H9 (cell line): Measurements from ENCODE around the gene CTNNA1. TPM values are rescaled to one million over a fixed set of nuclear protein-coding genes. Genes with fewer than 3 reads are reported as not detected.

Source experiments
- DNase-seq: peaks from one replicate; pipeline ENCODE4 v3.0.0-alpha.2; 2017
- H2AFZ ChIP-seq: one replicate; pipeline ENCODE4 v1.6.1; 2013; ENCODE audit warnings: mild to moderate bottlenecking, low read length, control low read depth, moderate library complexity
- H2AK5ac ChIP-seq: 2 replicates; pipeline ENCODE4 v1.6.1; 2013; ENCODE audit warnings: low read length, control low read depth, mixed read lengths; ENCODE audit not compliant: insufficient read length
- H2BK120ac ChIP-seq: one replicate; pipeline ENCODE4 v1.6.1; 2013; ENCODE audit warnings: low read depth, mild to moderate bottlenecking, low read length, control low read depth, inconsistent platforms; ENCODE audit not compliant: poor library complexity, severe bottlenecking
- H2BK12ac ChIP-seq: 2 replicates; pipeline ENCODE4 v1.6.1; 2013; ENCODE audit warnings: low read length, control low read depth, mixed read lengths, low read depth; ENCODE audit not compliant: insufficient read length
- H2BK15ac ChIP-seq: 2 replicates; pipeline ENCODE4 v1.6.1; 2013; ENCODE audit warnings: low read depth, low read length, control low read depth
- H2BK20ac ChIP-seq: one replicate; pipeline ENCODE4 v1.6.1; 2013; ENCODE audit warnings: low read depth, mild to moderate bottlenecking, low read length, control low read depth, inconsistent platforms; ENCODE audit not compliant: poor library complexity, severe bottlenecking
- H2BK5ac ChIP-seq: 2 replicates; pipeline ENCODE4 v1.6.1; 2013; ENCODE audit warnings: low read length, control low read depth, mixed read lengths; ENCODE audit not compliant: insufficient read length
- H3K14ac ChIP-seq: 2 replicates; pipeline ENCODE4 v1.6.1; 2013; ENCODE audit warnings: low read length, control low read depth; ENCODE audit not compliant: insufficient read depth
- H3K18ac ChIP-seq: 2 replicates; pipeline ENCODE4 v1.6.1; 2013; ENCODE audit warnings: low read depth, mild to moderate bottlenecking, mixed read lengths, low read length, control low read depth; ENCODE audit not compliant: insufficient read length
- H3K23ac ChIP-seq: 2 replicates; pipeline ENCODE4 v1.6.1; 2013; ENCODE audit warnings: low read length, control low read depth, mixed read lengths, low read depth; ENCODE audit not compliant: insufficient read length
- H3K23me2 ChIP-seq: 2 replicates; pipeline ENCODE4 v1.6.1; 2013; ENCODE audit warnings: low read depth, mild to moderate bottlenecking, mixed read lengths, low read length, control low read depth; ENCODE audit not compliant: insufficient read length, poor library complexity, severe bottlenecking
- H3K27ac ChIP-seq: 2 replicates; pipeline ENCODE4 v1.5.1; 2013; ENCODE audit warnings: low read length, control low read depth, mixed read lengths, low read depth; ENCODE audit not compliant: insufficient read length
- H3K27me3 ChIP-seq: 2 replicates; pipeline ENCODE4 v1.6.1; 2013; ENCODE audit warnings: low read length, control low read depth, inconsistent platforms; ENCODE audit not compliant: insufficient read depth
- H3K4ac ChIP-seq: 2 replicates; pipeline ENCODE4 v1.6.1; 2013; ENCODE audit warnings: low read depth, mild to moderate bottlenecking, control low read depth, inconsistent platforms, low read length, moderate library complexity
- H3K4me1 ChIP-seq: 2 replicates; pipeline ENCODE4 v1.6.1; 2013; ENCODE audit warnings: low read length, control low read depth, inconsistent platforms; ENCODE audit not compliant: insufficient read depth
- H3K4me2 ChIP-seq: 2 replicates; pipeline ENCODE4 v1.6.1; 2013; ENCODE audit warnings: low read length, control low read depth, mixed read lengths; ENCODE audit not compliant: insufficient read length, insufficient read depth
- H3K56ac ChIP-seq: 2 replicates; pipeline ENCODE4 v1.6.1; 2013; ENCODE audit warnings: low read depth, mild to moderate bottlenecking, mixed read lengths, low read length, control low read depth; ENCODE audit not compliant: insufficient read length
- H3K79me1 ChIP-seq: 2 replicates; pipeline ENCODE4 v1.6.1; 2013; ENCODE audit warnings: low read depth, mild to moderate bottlenecking, moderate library complexity, low read length, control low read depth, inconsistent platforms; ENCODE audit not compliant: insufficient read depth, poor library complexity, severe bottlenecking
- H3K79me2 ChIP-seq: 2 replicates; pipeline ENCODE4 v1.6.1; 2013; ENCODE audit warnings: low read length, control low read depth, inconsistent platforms; ENCODE audit not compliant: insufficient read depth
- H3K9ac ChIP-seq: 2 replicates; pipeline ENCODE4 v1.6.1; 2013; ENCODE audit warnings: low read length, control low read depth, mixed read lengths; ENCODE audit not compliant: insufficient read length; ENCODE audit errors: extremely low read depth
- H3K9me3 ChIP-seq: one replicate; pipeline ENCODE4 v1.6.1; 2013; ENCODE audit warnings: low read depth, low read length, inconsistent platforms; ENCODE audit not compliant: control insufficient read depth
- H3T11ph ChIP-seq: one replicate; pipeline ENCODE4 v1.6.1; 2013; ENCODE audit warnings: mild to moderate bottlenecking, low read length, control low read depth, inconsistent platforms
- H4K20me1 ChIP-seq: one replicate; pipeline ENCODE4 v1.6.1; 2013; ENCODE audit not compliant: control insufficient read depth, insufficient read length, insufficient read depth
- H4K5ac ChIP-seq: 2 replicates; pipeline ENCODE4 v1.6.1; 2013; ENCODE audit warnings: low read depth, mild to moderate bottlenecking, mixed read lengths, low read length, control low read depth; ENCODE audit not compliant: insufficient read length
- H4K8ac ChIP-seq: replicated peaks from 2 replicates; pipeline ENCODE4 v1.6.1; 2013; ENCODE audit warnings: low read length, control low read depth, mixed read lengths, low read depth; ENCODE audit not compliant: insufficient read length
- H4K91ac ChIP-seq: 2 replicates; pipeline ENCODE4 v1.6.1; 2013; ENCODE audit warnings: low read depth, mild to moderate bottlenecking, moderate library complexity, mixed read lengths, low read length, control low read depth; ENCODE audit not compliant: insufficient read length
- H3K27ac Mint-ChIP-seq, 3 experiments: 2 replicates in 2 of 3; 3 replicates in 1 of 3; pipeline ENCODE4 v1.8.0; 2020 to 2021; ENCODE audit warnings: mixed read lengths in 3 of 3, mild to moderate bottlenecking in 1 of 3, moderate library complexity in 1 of 3
- H3K27me3 Mint-ChIP-seq: 2 replicates; pipeline ENCODE4 v1.8.0; 2021; ENCODE audit warnings: low read depth, mild to moderate bottlenecking, moderate library complexity, mixed read lengths
- H3K36me3 Mint-ChIP-seq, 3 experiments: 2 replicates in 2 of 3; 3 replicates in 1 of 3; pipeline ENCODE4 v1.8.0; 2020 to 2021; ENCODE audit warnings: low read depth in 3 of 3, mixed read lengths in 3 of 3; ENCODE audit not compliant: insufficient read depth in 1 of 3
- H3K4me1 Mint-ChIP-seq, 2 experiments: 2 replicates each; pipeline ENCODE4 v1.8.0; 2020; ENCODE audit warnings: mixed read lengths in 2 of 2
- H3K4me3 Mint-ChIP-seq, 2 experiments: 2 replicates in 1 of 2; 3 replicates in 1 of 2; pipeline ENCODE4 v1.8.0; 2020 to 2021; ENCODE audit warnings: mild to moderate bottlenecking in 2 of 2, mixed read lengths in 2 of 2, moderate library complexity in 1 of 2
- H3K9me3 Mint-ChIP-seq, 2 experiments: 2 replicates in 1 of 2; 3 replicates in 1 of 2; pipeline ENCODE4 v1.8.0; 2020; ENCODE audit warnings: mild to moderate bottlenecking in 2 of 2, mixed read lengths in 2 of 2, moderate library complexity in 1 of 2
- WGBS: extraction: QIAGEN DNeasy Blood & Tissue Kit; methylation state at CpG from one replicate; pipeline ENCODE4 v1.1.7; 2013; ENCODE audit warnings: missing lambda C conversion rate, low lambda C conversion rate, mixed read lengths; ENCODE audit not compliant: insufficient read length; ENCODE audit errors: extremely low coverage; 5-methylcytosine and 5-hydroxymethylcytosine counted together
- total RNA-seq: library from RNA; stranded (reverse); gene quantifications from 2 replicates; pipeline ENCODE4 v1.2.1, GENCODE V29; 2021
- TF ChIP-seq, protein P1 (sequence below): fragments of 200-600 bp; sonication (generic); conservative IDR thresholded peaks from 3 replicates; pipeline ENCODE4 v1.8.0; 2021; ENCODE audit warnings: antibody characterized with exemption, mild to moderate bottlenecking

The CTNNA1 gene
- total RNA-seq, 1 experiment from 2014 or later, result 354 TPM

DNA sequence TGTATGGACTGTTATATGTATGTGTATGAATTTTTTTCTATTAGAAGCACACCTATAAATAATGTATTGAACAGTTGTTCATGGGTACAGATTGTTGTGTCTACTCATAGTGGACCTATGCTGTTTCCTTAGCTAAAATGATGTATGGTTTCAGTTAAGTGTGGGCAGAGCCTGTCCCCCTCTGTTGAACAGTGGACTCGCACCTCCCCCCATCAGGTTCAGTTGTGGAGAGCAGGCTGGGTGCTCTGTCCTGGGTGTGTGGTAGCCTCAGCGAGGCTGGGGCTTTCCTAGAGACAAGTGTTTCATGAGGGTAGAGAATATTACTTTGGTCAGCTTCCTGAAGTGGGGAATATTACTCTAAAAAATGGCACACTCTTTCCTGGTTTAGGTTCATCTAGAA, 169.3 kb downstream of the CTNNA1 start:
- Histone ChIP-seq H2BK120ac (no peak overlapping the region), H3K79me1 (no peaks in the 10 kb centered on the region), H2BK5ac (no peak overlapping the region), H2AK5ac (no peak overlapping the region), H3T11ph (no peak overlapping the region), H3K9me3 (no peaks in the 10 kb centered on the region), H3K23ac (no peak overlapping the region), H4K91ac (no peak overlapping the region), H3K23me2 (no peaks in the 10 kb centered on the region), H3K4ac (no peak overlapping the region), H4K8ac (no peak overlapping the region), H4K20me1 (no peaks in the 10 kb centered on the region), H2AFZ (no peak overlapping the region), H3K18ac (no peak overlapping the region), H4K5ac (no peak overlapping the region), H3K79me2 (no peaks in the 10 kb centered on the region), H3K4me2 (no peak overlapping the region), H3K27me3 (no peaks in the 10 kb centered on the region), H3K4me1 (no peaks in the 10 kb centered on the region), H2BK12ac (no peak overlapping the region), H3K27ac (no peak overlapping the region), H3K14ac (no peak overlapping the region), H2BK20ac (no peak overlapping the region), H2BK15ac (no peak overlapping the region), H3K9ac (no peak overlapping the region), H3K56ac (no peak overlapping the region)
- no CpG with 5 or more reads among the region's 2 CpGs for WGBS
- no peaks in the 10 kb centered on the region for H3K9me3 Mint-ChIP-seq
- H3K4me1 Mint-ChIP-seq, result peaks cover 8 to 12% of the 10 kb centered on the region in 2 experiments
- no peaks in the 10 kb centered on the region for H3K27me3 Mint-ChIP-seq
- H3K27ac Mint-ChIP-seq, result peak overlapping the region in 2 of 3 experiments; percentile 82 to 89; a peak in 3 of 7 replicates
- H3K4me3 Mint-ChIP-seq, result no peak overlapping the region
- TF ChIP-seq, protein P1, sequence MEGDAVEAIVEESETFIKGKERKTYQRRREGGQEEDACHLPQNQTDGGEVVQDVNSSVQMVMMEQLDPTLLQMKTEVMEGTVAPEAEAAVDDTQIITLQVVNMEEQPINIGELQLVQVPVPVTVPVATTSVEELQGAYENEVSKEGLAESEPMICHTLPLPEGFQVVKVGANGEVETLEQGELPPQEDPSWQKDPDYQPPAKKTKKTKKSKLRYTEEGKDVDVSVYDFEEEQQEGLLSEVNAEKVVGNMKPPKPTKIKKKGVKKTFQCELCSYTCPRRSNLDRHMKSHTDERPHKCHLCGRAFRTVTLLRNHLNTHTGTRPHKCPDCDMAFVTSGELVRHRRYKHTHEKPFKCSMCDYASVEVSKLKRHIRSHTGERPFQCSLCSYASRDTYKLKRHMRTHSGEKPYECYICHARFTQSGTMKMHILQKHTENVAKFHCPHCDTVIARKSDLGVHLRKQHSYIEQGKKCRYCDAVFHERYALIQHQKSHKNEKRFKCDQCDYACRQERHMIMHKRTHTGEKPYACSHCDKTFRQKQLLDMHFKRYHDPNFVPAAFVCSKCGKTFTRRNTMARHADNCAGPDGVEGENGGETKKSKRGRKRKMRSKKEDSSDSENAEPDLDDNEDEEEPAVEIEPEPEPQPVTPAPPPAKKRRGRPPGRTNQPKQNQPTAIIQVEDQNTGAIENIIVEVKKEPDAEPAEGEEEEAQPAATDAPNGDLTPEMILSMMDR, result 0 out of 3 replicates have a peak, but pooled peaks have one; percentile 14
- DNase-seq, result no peak
- H3K36me3 Mint-ChIP-seq, result peaks cover 24 to 62% (median 46%) of the 10 kb centered on the region in 3 experiments
